ENCODE data around the gene PHYH. TPM values are rescaled to one million over a fixed set of nuclear protein-coding genes. Genes with fewer than 3 reads are reported as not detected.

The PHYH gene
- total RNA-seq (10 to 100 TPM in 2 of 5 donors, 1 to 10 TPM in 2, under 1 TPM in 1; 0.58 to 20.9 (median 9.6) TPM), polyA plus RNA-seq (10 to 100 TPM; 19.3 to 65.5 (median 34.4) TPM)
- long read RNA-seq, donor 1, transcript PHYH-201 (9 exons, 1,577 nt) = major isoform, 5 of 5 reads
- long read RNA-seq, donor 1, partial matches to known transcripts = 0 of 5 reads
- long read RNA-seq, donor 1, other reads (novel, unspliced or antisense) = 0 of 5 reads
- long read RNA-seq, donor 2, transcript PHYH-201 (9 exons, 1,577 nt) = major isoform, 10 of 10 reads
- long read RNA-seq, donor 2, partial matches to known transcripts = 0 of 10 reads
- long read RNA-seq, donor 2, other reads (novel, unspliced or antisense) = 0 of 10 reads
- long read RNA-seq, donor 3, transcript PHYH-201 (9 exons, 1,577 nt) = major isoform, 12 of 12 reads
- long read RNA-seq, donor 3, partial matches to known transcripts = 0 of 12 reads
- long read RNA-seq, donor 3, other reads (novel, unspliced or antisense) = 0 of 12 reads
- long read RNA-seq, donor 4 = 0 reads
- long read RNA-seq, donor 5, partial matches to known transcripts = 0 of 2 reads
- long read RNA-seq, donor 5, other reads (novel, unspliced or antisense) = 0 of 2 reads
- long read RNA-seq, donor 6, transcript PHYH-201 (9 exons, 1,577 nt) = major isoform, 26 of 31 reads
- long read RNA-seq, donor 6, partial matches to known transcripts = 0 of 31 reads
- long read RNA-seq, donor 6, other reads (novel, unspliced or antisense) = 5 of 31 reads
- long read RNA-seq, donor 7, transcript PHYH-201 (9 exons, 1,577 nt) = major isoform, 21 of 21 reads
- long read RNA-seq, donor 7, partial matches to known transcripts = 0 of 21 reads
- long read RNA-seq, donor 7, other reads (novel, unspliced or antisense) = 0 of 21 reads
- long read RNA-seq, donor 8, transcript PHYH-201 (9 exons, 1,577 nt) = major isoform, 9 of 10 reads
- long read RNA-seq, donor 8, partial matches to known transcripts = 0 of 10 reads
- long read RNA-seq, donor 8, other reads (novel, unspliced or antisense) = 0 of 10 reads
- long read RNA-seq, donor 9, transcript PHYH-201 (9 exons, 1,577 nt) = major isoform, 16 of 17 reads
- long read RNA-seq, donor 9, partial matches to known transcripts = 0 of 17 reads
- long read RNA-seq, donor 9, other reads (novel, unspliced or antisense) = 0 of 17 reads
- long read RNA-seq, donor 10, transcript PHYH-201 (9 exons, 1,577 nt) = major isoform, 7 of 8 reads
- long read RNA-seq, donor 10, partial matches to known transcripts = 0 of 8 reads
- long read RNA-seq, donor 10, other reads (novel, unspliced or antisense) = 0 of 8 reads

GRCh38 chr10:13299437-13300287 lies at the start of gene PHYH:
TSS of gene PHYH (minus strand) at chr10:13300064. CDS start at chr10:13300042, 22 bp downstream.
- 0 to 2% (median 1%) methylated on average over 54 to 88 of the region's 88 CpGs for WGBS, 5 donors
- peaks cover 0 to 12% (median 7%) of the 10 kb centered on the region in 4 donors for H3K36me3 ChIP-seq
- intact Hi-C loops (cut with DNase I; ENCODE audit: low total_unique reads) = loop anchor here (10.0 kb wide), 1 partner anchor 135 kb away; the partner anchor contains the start of gene MCM10

GRCh38 chr10:13348216-13349017 lies 48.6 kb upstream of the PHYH start, which contains the start of gene SEPHS1:
TSS of gene SEPHS1 (minus strand) at chr10:13348293. CDS start at chr10:13344950, 3,343 bp downstream.
- peak; percentile 71 to 94 for DNase-seq
- Histone ChIP-seq H3K4me3 (peak within 1 kb of the TSS; percentile 63 to 93 (median 89)), H3K27me3 (peaks cover 0 to 25% (median 12%) of the 10 kb centered on the region in 3 donors), H3K4me1 (peaks cover 19 to 55% (median 38%) of the 10 kb centered on the region in 4 donors), H3K27ac (peak within 1 kb of the TSS; percentile 91 to 100 (median 97)), H3K36me3 (peaks cover 0 to 7% (median 4%) of the 10 kb centered on the region in 4 donors), H3K9me3 (no peaks in the 10 kb centered on the region)
- WGBS, 5 donors = 0 to 1% (median 0%) methylated on average over 36 to 65 of the region's 65 CpGs
- intact Hi-C loops (cut with DNase I; ENCODE audit: low total_unique reads) = no loop called here
- TF ChIP-seq CTCF (IDR thresholded peaks at IDR 0.05) = no peak
- no peak for TF ChIP-seq POLR2A (IDR thresholded peaks at IDR 0.05)
- TF ChIP-seq EP300 (IDR thresholded peaks at IDR 0.05) = no peak
- no peak for TF ChIP-seq POLR2AphosphoS5 (IDR thresholded peaks at IDR 0.05)

More at GRCh38 chr10:13299437-13300287, at the start of gene PHYH:
- DNase-seq = peak; percentile 94 to 97
- Histone ChIP-seq H3K4me1 (peaks cover 0 to 39% (median 25%) of the 10 kb centered on the region in 4 donors), H3K9me3 (no peaks in the 10 kb centered on the region), H3K27me3 (no peaks in the 10 kb centered on the region), H3K4me3 (peak within 1 kb of the TSS; percentile 73 to 91 (median 80)), H3K27ac (peak within 1 kb of the TSS; percentile 98 to 100 (median 98))
- TF ChIP-seq POLR2A (IDR thresholded peaks at IDR 0.05) (peak in 1 of 4 donors; percentile 34), CTCF (IDR thresholded peaks at IDR 0.05) (peak in 2 of 7 experiments; percentile 4 to 18), POLR2AphosphoS5 (IDR thresholded peaks at IDR 0.05) (peak; percentile 76 to 83 (median 77)), EP300 (IDR thresholded peaks at IDR 0.05) (peak; percentile 26)

GRCh38 chr10:13347500-13348156 lies 47.8 kb upstream of the PHYH start:
- Histone ChIP-seq H3K4me1 (peaks cover 19 to 63% (median 38%) of the 10 kb centered on the region in 4 donors), H3K36me3 (peaks cover 0 to 12% (median 7%) of the 10 kb centered on the region in 4 donors), H3K27me3 (peaks cover 0 to 18% (median 12%) of the 10 kb centered on the region in 3 donors), H3K9me3 (no peaks in the 10 kb centered on the region), H3K27ac (peak overlapping the region; percentile 91 to 100 (median 97)), H3K4me3 (peak overlapping the region; percentile 63 to 93 (median 89))
- TF ChIP-seq CTCF (IDR thresholded peaks at IDR 0.05) (no peak), EP300 (IDR thresholded peaks at IDR 0.05) (no peak), POLR2AphosphoS5 (IDR thresholded peaks at IDR 0.05) (no peak), POLR2A (IDR thresholded peaks at IDR 0.05) (no peak)
- WGBS, 5 donors = 0 to 2% (median 1%) methylated on average over 17 to 91 of the region's 109 CpGs
- DNase-seq = peak; percentile 85 to 95
- intact Hi-C loops (cut with DNase I; ENCODE audit: low total_unique reads) = no loop called here
